ENCODE results near the gene DGLUCY.

Gene DGLUCY

GRCh38 chr14:91204657-91205056 is 90.8 kb downstream of the DGLUCY start:
- DNase-seq (ENCODE audit: low read depth) = no peak
- TF ChIP-seq, protein P1, sequence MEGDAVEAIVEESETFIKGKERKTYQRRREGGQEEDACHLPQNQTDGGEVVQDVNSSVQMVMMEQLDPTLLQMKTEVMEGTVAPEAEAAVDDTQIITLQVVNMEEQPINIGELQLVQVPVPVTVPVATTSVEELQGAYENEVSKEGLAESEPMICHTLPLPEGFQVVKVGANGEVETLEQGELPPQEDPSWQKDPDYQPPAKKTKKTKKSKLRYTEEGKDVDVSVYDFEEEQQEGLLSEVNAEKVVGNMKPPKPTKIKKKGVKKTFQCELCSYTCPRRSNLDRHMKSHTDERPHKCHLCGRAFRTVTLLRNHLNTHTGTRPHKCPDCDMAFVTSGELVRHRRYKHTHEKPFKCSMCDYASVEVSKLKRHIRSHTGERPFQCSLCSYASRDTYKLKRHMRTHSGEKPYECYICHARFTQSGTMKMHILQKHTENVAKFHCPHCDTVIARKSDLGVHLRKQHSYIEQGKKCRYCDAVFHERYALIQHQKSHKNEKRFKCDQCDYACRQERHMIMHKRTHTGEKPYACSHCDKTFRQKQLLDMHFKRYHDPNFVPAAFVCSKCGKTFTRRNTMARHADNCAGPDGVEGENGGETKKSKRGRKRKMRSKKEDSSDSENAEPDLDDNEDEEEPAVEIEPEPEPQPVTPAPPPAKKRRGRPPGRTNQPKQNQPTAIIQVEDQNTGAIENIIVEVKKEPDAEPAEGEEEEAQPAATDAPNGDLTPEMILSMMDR (IDR thresholded peaks at IDR 0.05; ENCODE audit: low read depth, low read length, missing control alignments) = no peak
- H3K4me3 ChIP-seq (ENCODE audit: low read depth, low read length) = no peak overlapping the region

- no peak overlapping the region for H3K4me3 ChIP-seq (ENCODE audit: low read depth, low read length)
- TF ChIP-seq, protein P1 (IDR thresholded peaks at IDR 0.05; ENCODE audit: low read depth, low read length, missing control alignments) = no peak
- no peak for DNase-seq (ENCODE audit: low read depth)
Measured at GRCh38 chr14:91205459-91205858, 91.6 kb downstream of the DGLUCY start.

GRCh38 chr14:91207008-91207407 is 93.1 kb downstream of the DGLUCY start:
- TF ChIP-seq, protein P1 (IDR thresholded peaks at IDR 0.05; ENCODE audit: low read depth, low read length, missing control alignments) = no peak
- no peak for DNase-seq (ENCODE audit: low read depth)
- H3K4me3 ChIP-seq (ENCODE audit: low read depth, low read length) = no peak overlapping the region

DNA sequence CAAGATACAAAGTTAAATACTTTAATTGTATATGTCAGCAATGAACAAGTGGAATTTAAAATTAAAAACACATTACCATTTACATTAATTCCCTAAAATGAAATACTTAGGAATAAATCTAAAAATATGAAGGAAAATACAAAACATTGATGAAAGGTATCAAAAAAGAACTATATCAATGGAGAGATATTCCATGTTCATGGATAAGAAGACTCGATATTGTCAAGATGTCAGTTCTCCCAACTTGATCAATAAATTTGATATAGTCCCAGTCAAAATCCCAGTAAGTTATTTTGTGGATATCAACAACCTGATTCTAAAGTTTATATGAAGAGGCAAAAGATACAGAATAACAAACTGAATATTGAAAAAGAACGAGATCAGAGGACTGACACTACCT is 97.1 kb downstream of the DGLUCY start:
- TF ChIP-seq, protein P1 (IDR thresholded peaks at IDR 0.05; ENCODE audit: low read depth, low read length, missing control alignments) = no peak
- no peak overlapping the region for H3K4me3 ChIP-seq (ENCODE audit: low read depth, low read length)
- no peak for DNase-seq (ENCODE audit: low read depth)

DNA sequence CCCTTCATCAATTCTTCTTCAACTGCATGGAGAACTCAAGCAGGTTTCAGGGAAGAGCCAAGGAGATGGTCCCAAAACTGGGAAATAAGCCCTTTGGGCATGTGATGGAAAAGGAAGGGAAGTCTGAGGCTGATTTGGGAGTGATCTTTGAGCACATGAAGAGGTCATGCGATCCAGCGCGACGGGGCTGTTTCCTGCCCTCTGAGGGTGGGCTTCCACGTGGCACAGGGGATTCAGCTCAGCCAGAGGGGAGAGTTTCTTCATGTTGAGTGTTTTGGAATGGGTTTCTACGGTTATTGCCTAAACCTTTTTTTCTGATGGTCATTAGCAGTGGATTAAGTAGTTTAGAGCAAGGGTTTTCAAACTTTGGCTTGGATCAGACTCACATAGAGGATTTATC is 100.4 kb downstream of the DGLUCY start:
- no peak for DNase-seq (ENCODE audit: low read depth)
- TF ChIP-seq, protein P1 (IDR thresholded peaks at IDR 0.05; ENCODE audit: low read depth, low read length, missing control alignments) = no peak
- no peak overlapping the region for H3K4me3 ChIP-seq (ENCODE audit: low read depth, low read length)

GRCh38 chr14:91215381-91215780 is 101.5 kb downstream of the DGLUCY start:
- TF ChIP-seq, protein P1 (IDR thresholded peaks at IDR 0.05; ENCODE audit: low read depth, low read length, missing control alignments) = no peak
- H3K4me3 ChIP-seq (ENCODE audit: low read depth, low read length) = no peak overlapping the region
- no peak for DNase-seq (ENCODE audit: low read depth)

GRCh38 chr14:91216731-91217226 is 102.9 kb downstream of the DGLUCY start:
- TF ChIP-seq, protein P1 (IDR thresholded peaks at IDR 0.05; ENCODE audit: low read depth, low read length, missing control alignments) = no peak
- DNase-seq (ENCODE audit: low read depth) = no peak
- no peak overlapping the region for H3K4me3 ChIP-seq (ENCODE audit: low read depth, low read length)
